Mucosa of descending colon (tissue), 3 donors: ENCODE results near the gene EPHX1. TPM values are rescaled to one million over a fixed set of nuclear protein-coding genes. Genes with fewer than 3 reads are reported as not detected.

ENCODE experiments used
- ATAC-seq: fragments of 200-7000 bp; cut with Tn5 transposase; one replicate; pipeline ENCODE4 v1.9.1; 2020; ENCODE audit warnings: mild to moderate bottlenecking, moderate library complexity
- DNase-seq, 3 donors: peaks; one replicate each; pipeline ENCODE4 v3.0.0-alpha.2; 2020
- H3K36me3 ChIP-seq: fragments of 200-600 bp; one replicate; pipeline ENCODE4 v1.8.0; 2021; ENCODE audit warnings: low read depth, mild to moderate bottlenecking
- H3K4me1 ChIP-seq: fragments of 200-600 bp; one replicate; pipeline ENCODE4 v1.8.0; 2021; ENCODE audit warnings: low read depth, mild to moderate bottlenecking
- H3K4me3 ChIP-seq: fragments of 200-600 bp; one replicate; pipeline ENCODE4 v1.8.0; 2021; ENCODE audit warnings: mild to moderate bottlenecking
- H3K9me3 ChIP-seq: fragments of 200-600 bp; one replicate; pipeline ENCODE4 v1.8.0; 2021; ENCODE audit warnings: mild to moderate bottlenecking
- intact Hi-C, 2 donors: fragments of 100-400 bp; cut with DNase I in 1 of 2; cut with micrococcal nuclease in 1 of 2; formaldehyde crosslinking; loops; one replicate each; pipeline versions ENCODE4 v1.11.0 to v1.11.1; 2022; cut with DNase I, micrococcal nuclease
- total RNA-seq, 3 donors: library from RNA; stranded (reverse); fragmentation: NEBNext Ultra II Directional in 2 of 3; extraction: Animal tissue kit (Norgen Biotek cat#: 25700) in 2 of 3; gene quantifications; one replicate each; pipeline versions ENCODE4 v1.2.1 to v1.2.4, GENCODE V29; 2021 to 2023
- TF ChIP-seq, protein P1 (sequence below): fragments of 200-600 bp; IDR thresholded peaks from one replicate; pipeline ENCODE4 v1.8.0; 2022; ENCODE audit warnings: antibody characterized with exemption, mild to moderate bottlenecking
- donor health status: DM: no; HTN: no; CAD: no; lungs with moderate emphysema.
- donor health status: DM: no; HTN: no; CAD: no.
- donor health status: DM: no; HTN: yes; CAD: no.

EPHX1 gene
- total RNA-seq, 3 donors from 2014 or later, result 48.8 to 86.3 (median 68.0) TPM

DNA sequence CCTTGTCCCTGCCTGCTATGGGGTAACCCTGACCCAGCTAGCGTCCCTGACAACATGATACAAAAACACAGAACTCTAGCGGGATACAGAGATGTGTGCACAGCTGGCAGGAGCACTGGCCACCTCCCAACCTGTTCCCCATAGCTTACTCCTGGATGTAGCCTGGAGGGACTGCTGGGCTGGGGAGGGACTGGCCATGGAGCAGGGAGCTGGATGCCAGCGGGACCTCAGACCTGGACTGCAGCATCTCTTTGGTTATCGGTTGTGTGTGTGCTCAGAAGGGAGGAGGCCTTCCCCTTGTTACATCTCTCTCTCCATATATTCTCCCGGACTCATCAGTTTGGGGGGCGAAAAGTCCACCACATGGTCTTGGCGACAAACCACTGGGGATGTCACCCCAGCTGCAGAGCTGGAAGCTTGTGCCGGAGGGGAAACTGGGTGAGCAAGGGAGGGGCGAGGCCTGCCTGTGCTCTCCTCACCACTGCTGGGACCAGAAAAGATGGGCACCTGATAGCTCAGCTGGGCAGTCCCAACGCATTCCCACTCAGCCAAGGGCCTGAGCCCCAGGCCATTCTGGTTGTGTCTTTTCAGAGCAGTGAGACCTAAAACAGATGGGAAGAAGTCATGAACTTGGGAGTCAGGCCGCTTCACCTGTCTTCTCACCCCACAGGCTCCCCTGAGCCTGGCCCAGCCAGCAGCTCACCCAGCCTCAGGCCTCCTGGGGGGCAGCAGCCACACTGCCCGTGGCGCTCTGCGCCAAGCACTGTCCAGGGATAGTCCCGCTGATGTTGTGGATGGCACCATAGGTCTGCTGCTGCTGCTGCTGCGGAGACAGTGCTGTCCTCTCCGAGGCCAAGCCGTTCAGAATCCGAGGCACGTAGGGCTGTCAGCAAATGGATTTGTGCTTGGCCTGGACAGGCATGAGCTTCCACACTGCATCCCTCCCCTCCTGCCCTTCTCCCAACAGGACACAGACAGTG is 36.7 kb downstream of the EPHX1 start:
- Histone ChIP-seq H3K4me3 (no peak overlapping the region), H3K9me3 (no peaks in the 10 kb centered on the region), H3K4me1 (peaks cover 14% of the 10 kb centered on the region), H3K36me3 (peaks cover 3% of the 10 kb centered on the region)
- intact Hi-C loops, result no loop called here
- ATAC-seq, result no peak
- DNase-seq, result peak in 1 of 3 donors; percentile 47
- TF ChIP-seq, protein P1, sequence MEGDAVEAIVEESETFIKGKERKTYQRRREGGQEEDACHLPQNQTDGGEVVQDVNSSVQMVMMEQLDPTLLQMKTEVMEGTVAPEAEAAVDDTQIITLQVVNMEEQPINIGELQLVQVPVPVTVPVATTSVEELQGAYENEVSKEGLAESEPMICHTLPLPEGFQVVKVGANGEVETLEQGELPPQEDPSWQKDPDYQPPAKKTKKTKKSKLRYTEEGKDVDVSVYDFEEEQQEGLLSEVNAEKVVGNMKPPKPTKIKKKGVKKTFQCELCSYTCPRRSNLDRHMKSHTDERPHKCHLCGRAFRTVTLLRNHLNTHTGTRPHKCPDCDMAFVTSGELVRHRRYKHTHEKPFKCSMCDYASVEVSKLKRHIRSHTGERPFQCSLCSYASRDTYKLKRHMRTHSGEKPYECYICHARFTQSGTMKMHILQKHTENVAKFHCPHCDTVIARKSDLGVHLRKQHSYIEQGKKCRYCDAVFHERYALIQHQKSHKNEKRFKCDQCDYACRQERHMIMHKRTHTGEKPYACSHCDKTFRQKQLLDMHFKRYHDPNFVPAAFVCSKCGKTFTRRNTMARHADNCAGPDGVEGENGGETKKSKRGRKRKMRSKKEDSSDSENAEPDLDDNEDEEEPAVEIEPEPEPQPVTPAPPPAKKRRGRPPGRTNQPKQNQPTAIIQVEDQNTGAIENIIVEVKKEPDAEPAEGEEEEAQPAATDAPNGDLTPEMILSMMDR, result no peak

DNA sequence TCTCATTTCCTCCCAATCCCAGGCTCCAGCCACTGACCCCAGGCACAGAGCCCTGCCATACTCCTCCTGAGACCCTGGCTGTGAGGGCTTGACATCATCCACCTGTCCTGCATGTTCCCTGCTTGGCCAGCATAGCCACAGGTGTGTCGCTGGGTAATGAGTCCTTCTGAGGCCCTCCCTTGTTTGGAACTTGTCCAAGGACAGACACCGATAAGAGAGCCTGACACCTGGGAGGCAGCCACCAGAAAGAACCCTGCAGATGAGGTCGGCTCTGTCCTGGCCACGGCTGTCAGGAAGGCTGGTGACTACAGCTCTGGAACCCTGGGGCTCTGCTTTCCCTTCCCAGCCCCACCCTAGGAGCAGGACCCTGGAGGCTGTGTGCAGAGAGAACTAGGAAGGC is 37.7 kb downstream of the EPHX1 start:
- TF ChIP-seq, protein P1, result no peak
- Histone ChIP-seq H3K9me3 (no peaks in the 10 kb centered on the region), H3K4me1 (peaks cover 14% of the 10 kb centered on the region), H3K4me3 (no peak overlapping the region), H3K36me3 (peaks cover 3% of the 10 kb centered on the region)
- DNase-seq, result peak; percentile 71 to 82 (median 72)
- intact Hi-C loops, result no loop called here
- peak; percentile 80 for ATAC-seq

DNA sequence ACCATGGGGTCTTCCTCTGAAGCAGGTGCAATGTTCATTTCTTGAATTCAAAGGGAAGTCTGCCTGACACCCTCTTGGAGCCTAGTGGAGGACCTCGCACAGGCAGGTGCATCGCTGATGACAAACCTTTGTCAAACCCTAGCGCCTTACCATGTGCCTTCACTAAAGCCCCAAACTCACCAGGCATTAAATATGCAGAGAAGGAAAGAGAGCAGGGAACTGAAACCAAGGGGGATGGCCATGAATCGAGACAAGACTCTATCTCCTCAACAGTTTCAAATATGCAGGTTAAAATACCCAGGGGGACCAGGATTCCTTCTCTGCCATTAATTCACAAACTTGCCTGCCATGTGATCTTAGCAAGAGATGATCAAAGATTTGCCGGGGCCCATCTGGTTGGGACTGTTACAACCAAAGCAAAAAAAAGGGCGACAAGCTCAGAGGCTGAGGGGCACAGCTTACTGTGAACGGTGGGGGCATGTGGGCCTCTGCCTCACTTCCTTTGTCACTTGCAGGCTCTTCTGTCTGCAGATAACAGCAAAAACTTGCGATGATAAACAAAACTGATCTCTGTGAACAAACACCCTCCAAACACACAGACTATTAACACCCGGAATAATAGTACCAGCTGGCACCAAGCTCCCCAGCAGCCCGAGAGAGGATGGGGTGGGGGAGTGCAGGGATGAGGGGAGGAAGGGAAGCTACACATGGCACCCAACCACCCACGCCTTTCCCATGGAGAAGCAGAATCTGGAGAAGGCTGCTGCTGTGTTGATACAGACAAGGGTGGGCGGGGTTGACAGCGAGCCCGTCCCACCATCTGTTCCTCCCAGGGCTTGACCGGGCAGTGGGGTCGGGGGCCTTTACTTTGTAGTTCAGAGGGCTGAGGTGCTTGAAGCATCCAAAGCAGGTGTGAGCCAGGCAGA is 38.4 kb downstream of the EPHX1 start:
- peak; percentile 23 for ATAC-seq
- intact Hi-C loops, result no loop called here
- H3K4me3 ChIP-seq, result no peak overlapping the region
- TF ChIP-seq, protein P1, result no peak
- H3K36me3 ChIP-seq, result peaks cover 3% of the 10 kb centered on the region
- H3K4me1 ChIP-seq, result peaks cover 14% of the 10 kb centered on the region
- H3K9me3 ChIP-seq, result no peaks in the 10 kb centered on the region
- peak in 1 of 3 donors; percentile 51 for DNase-seq

DNA sequence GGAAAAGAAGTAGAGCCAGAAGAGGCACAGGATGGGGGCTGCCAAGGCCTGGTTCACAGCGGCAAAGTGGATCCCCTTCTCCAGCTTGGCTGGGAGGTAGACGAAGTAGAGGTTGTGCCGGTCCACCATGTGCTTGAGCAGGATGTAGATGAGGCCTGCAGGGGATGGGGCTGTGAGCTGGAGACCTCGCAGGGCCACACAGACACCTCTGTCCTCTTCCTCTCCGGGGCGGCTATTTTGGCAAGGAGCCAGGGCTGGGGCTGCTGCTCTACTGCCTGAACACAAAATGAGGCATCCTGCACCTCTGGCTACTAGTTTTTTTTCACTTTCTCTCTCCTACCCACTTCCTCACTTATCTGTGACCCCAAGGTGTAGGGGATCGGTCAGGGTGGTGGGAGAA is 40.0 kb downstream of the EPHX1 start:
- Histone ChIP-seq H3K36me3 (peaks cover 3% of the 10 kb centered on the region), H3K9me3 (no peaks in the 10 kb centered on the region), H3K4me3 (no peak overlapping the region), H3K4me1 (peaks cover 14% of the 10 kb centered on the region)
- intact Hi-C loops, result no loop called here
- TF ChIP-seq, protein P1, result no peak
- ATAC-seq (no peak), DNase-seq (peak in 2 of 3 donors; percentile 53 to 68)

DNA sequence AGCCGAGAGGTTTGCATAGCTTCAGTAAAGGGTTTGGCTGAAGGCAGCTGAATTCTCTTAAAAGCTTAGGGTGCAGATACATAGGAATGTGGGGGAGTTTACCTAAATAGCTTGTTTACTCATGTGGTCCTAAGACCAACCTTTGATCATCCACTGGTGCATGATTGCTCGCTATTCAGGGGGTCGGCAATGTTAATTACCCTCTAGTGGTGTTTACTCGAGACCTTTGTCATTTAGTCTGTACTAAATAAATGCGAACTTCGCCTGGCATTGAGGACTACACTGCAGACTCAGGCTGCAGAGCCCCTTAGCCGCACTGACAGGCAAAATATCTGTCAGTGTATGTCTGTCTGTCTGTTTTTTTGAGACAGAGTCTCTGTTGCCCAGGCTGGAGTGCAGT is 40.4 kb downstream of the EPHX1 start:
- H3K36me3 ChIP-seq, result peaks cover 3% of the 10 kb centered on the region
- ATAC-seq (no peak), DNase-seq (peak in 1 of 3 donors; percentile 4)
- H3K9me3 ChIP-seq, result no peaks in the 10 kb centered on the region
- TF ChIP-seq, protein P1, result no peak
- H3K4me1 ChIP-seq, result peaks cover 14% of the 10 kb centered on the region
- intact Hi-C loops, result no loop called here
- H3K4me3 ChIP-seq, result no peak overlapping the region
